SK-N-DZ (cell line): ENCODE data around the gene NFIA.

ENCODE experiments used
- DNase-seq: peaks from one replicate; pipeline ENCODE4 v3.0.0-alpha.2; 2015; ENCODE audit warnings: low spot score

NFIA gene

GRCh38 chr1:61295818-61296537 is 213.6 kb downstream of the NFIA start:
- DNase-seq, result no peak

GRCh38 chr1:61297887-61298286 is 215.5 kb downstream of the NFIA start:
- no peak for DNase-seq

- DNase-seq, result no peak
These were observed 217.1 kb downstream of the NFIA start for GRCh38 chr1:61299463-61299862.

DNA sequence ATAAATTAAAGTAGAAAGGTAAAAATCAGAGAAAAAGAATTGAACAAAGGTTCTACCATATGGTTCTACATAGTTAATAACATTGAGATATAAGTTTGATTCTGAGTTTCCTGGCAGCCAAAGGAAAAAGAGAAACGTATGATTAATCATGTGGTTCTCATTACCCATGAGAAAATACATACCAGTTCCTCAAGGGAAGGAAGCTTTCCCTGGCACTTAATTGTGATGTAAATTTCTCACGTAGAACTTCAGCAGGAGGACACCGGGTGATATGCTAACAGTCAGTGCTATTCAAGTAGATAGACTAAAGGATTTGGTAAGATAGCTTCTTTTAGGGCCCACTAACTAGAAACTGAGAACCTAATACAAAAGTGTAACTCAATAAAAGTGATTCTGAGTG is 218.5 kb downstream of the NFIA start:
- no peak for DNase-seq

- DNase-seq, result no peak
These were observed 219.7 kb downstream of the NFIA start for GRCh38 chr1:61301824-61302657.

DNA sequence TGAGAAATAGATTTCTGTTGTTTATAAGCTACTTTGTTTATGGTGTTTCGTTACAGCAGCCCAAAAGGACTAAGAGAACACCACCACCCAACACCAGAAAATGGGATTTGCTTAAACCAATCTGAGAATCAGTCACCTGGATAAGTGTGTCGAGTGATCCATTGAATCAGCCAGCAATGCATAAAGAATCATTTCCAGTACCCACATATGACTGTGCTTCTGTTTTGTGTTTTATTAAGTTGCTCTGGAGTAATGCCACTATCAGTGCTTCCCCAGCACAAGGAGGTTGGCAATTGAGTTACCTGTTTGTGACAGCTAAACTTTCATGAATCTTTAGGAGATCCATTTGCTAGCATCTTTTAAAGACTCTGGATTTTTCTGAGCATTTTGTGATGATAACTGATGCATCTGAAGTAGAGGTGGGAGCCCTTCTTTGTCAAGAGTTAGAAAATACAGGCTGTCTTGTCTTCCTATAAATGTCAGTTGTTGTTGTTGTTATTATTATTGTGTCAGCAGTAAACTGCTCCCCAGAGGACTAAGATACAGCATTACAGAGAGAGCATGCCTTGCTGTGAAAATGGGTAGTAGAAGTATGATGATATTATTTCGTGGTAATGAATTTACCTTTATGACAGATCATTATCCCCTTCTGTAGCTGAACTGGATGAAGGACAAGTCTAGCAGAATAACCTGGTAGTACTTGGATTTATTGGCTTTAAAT is 225.2 kb downstream of the NFIA start:
- DNase-seq, result no peak

DNA sequence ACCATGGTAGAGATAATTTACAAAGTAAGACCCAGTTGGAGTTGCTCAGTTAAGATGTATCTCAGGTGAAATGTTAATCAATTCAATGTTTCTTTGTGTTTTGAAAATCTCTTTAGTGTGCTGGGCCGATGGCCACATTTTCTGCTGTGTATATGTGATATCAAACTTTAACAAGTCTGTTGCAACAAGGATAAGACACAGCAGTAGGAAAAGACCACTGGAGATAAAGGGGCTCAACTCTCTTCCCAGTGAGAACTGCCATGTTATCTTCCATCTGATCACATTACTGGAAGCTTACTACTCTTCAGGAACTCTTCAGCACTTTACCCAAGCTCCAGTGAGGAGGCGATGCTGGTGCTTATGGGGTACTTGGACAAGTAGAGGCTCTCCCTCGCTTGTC is 227.7 kb downstream of the NFIA start:
- no peak for DNase-seq

DNA sequence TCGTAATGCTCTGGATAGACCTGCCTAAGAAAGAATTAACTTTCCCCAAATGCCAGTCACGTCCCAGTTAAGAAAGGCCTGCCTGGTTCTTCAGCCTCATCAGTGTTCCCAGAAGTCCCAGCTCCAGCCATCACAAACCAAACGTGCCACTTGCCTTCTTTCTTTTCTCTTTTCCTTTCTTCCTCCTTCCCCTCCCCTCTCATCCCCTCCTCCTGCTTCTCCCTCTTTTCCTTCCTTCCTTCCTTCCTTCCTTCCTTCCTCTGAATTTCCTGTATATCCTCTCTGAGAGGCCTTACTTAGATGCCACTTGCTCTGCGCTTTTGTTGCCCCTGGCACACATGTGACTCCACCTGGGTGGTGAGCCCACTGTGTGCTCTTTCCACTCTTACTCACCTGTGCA is 228.2 kb downstream of the NFIA start:
- no peak for DNase-seq

- DNase-seq, result no peak
These were observed 231.6 kb downstream of the NFIA start for GRCh38 chr1:61313906-61314422.

- no peak for DNase-seq
These were observed 232.7 kb downstream of the NFIA start for GRCh38 chr1:61315011-61315410.

DNA sequence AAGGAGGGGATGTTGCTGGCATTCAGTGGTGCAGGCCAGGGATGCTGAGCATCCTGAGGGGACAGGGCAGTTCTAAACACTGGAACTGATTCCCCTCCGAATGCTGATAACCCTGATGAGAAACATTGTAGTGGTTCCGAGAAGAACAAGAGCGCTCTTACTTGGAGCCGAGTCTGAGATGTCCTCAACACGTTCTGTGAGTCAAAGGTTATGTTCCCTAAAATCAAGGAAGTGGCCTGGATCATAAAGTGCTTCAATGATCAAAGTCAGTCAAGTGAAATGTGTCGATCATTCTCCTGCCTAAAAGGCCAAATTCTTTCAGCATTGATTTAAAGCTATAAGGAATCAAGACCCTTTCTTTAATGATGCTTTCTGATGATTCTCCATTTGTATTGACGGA is 234.1 kb downstream of the NFIA start:
- no peak for DNase-seq

- peak; percentile 49 for DNase-seq
These were observed 236.2 kb downstream of the NFIA start for GRCh38 chr1:61318319-61319125.

- peak; percentile 80 for DNase-seq
These were observed 238.2 kb downstream of the NFIA start for GRCh38 chr1:61320575-61320974.

DNA sequence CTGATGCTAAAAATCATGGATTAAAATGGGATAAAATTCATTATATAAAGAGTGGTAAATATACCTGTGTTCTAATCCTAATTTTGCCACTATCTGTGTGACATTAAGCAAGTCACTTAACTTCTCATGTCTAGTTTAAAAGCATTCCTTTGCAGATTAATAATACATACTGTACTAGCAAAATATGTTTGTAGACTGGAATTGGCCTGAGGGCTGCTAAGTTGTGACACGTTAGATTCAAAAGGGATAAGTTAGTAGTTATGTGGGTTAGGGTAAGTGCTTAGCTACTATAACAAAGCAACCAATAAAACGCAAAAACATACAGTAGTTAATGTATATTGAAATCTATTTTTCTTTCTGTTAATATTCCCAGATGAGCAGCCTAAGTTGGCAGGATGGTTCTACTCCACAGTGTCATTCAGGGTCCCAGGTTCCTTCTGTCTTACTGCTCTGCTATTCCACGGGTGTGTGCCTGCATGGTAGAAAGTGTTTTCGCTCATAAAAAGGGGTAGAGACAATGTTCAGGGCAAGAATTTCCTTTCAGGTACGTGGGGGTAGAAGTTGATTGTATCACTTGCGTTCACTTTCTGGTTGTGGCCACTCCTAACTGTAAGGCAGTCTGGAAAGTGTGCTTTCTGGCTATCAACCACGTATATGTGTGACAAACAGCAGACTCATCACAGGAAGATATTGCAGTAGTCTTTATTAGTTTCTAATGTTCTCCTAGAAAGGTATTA is 239.8 kb downstream of the NFIA start:
- DNase-seq, result no peak

GRCh38 chr1:61322769-61323168 is 240.4 kb downstream of the NFIA start:
- DNase-seq, result no peak

DNA sequence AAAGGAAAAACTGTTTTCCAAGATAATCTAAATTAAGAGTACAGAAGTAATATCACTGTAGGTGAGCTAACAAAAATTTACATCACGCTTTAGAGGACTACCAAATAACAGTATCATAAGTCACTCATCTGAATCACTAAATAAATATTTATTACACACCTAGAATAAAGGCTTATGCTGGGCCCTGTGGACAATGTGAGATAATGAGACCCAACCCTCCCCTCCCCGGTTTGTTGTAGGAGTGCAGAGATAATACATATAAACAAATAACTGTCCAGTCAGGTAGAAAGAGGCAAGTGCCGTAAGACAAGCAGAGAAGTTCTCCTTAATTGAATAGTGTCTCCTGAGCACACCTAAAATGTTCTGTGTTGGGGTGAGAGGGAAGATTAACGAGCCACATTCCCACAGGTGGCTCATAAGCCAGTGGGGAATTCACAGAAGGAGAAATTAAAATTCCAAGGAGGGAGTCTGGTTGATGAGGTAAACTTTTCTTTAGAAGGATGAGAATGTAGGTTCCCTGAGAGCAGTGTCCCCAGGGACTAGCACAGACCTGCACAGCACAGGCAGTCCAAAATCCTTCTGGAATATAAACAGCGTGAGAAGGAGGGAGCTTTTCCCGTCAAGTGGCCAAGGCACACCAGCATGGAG is 241.4 kb downstream of the NFIA start:
- no peak for DNase-seq

DNA sequence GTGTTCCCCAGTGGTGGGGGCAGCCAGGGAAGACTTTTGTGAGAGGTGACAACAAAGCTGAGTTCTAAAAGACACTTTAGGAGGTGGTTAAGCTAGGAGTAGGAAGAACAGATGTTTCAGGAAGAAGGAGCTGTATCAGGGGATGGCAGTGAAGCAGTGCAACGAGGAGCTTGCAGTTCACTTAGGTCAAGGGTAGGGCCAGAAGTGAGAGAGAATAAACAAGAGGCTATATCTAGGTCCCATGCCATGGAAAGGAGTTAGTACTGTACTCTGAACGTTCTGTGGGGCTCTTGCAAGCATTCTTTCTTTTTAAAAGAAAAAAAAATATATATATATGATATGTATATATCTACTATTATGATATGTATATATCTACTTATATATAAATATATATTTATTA is 244.4 kb downstream of the NFIA start:
- no peak for DNase-seq

- DNase-seq, result no peak
These were observed 245.1 kb downstream of the NFIA start for GRCh38 chr1:61327436-61327835.

DNA sequence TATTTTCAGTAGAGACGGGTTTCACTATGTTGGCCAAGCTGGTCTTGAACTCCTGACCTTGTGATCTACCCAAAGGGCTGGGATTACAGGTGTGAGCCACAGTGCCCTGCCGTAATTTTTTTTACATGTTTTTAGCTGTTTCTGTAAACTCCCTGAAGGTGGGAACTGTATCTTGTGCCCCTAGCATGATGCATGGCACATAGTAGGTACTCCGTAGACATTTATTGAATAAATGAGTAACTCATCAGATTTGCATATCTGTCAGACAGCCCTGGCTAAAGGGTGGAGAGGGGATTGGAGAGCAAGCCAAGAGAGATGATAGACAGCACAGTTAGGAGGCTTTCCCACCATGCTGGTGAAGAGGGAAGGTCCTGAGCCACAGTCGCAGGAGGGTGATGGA is 247.2 kb downstream of the NFIA start:
- DNase-seq, result no peak

DNA sequence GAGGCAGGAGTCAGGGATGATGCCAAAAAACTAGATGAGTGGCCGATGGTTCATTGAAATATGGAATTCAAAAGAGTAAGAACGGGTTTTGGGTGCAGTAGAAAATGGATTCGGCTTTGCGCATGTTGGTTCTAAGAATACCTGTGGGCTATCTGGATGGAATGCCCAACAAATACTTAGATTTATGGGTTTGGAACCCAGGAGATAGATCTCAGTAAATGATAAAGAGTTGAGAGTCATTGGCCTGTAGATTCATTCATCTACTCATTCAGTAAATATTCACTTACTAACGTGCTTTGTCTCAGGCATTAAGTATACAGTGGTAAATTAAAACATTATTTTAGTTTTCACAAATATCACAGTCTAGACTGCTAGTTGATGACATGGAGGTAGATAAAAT is 247.7 kb downstream of the NFIA start:
- DNase-seq, result no peak
